Peyer's patch (tissue), 4 donors: ENCODE data around the gene ANKFY1.

Source experiments
- POLR2A ChIP-seq, 2 donors: fragments of 450-650 bp; IDR thresholded peaks; one replicate each; pipeline ENCODE4 v1.5.1; 2017; ENCODE audit warnings: antibody characterized with exemption in 2 of 2, mild to moderate bottlenecking in 2 of 2, moderate library complexity in 2 of 2
- TF ChIP-seq, protein P1 (sequence below), 6 experiments: fragments of 450-650 bp in 4 of 6; fragments of 200-600 bp in 2 of 6; sonication (generic) in 1 of 6; IDR thresholded peaks; one replicate each; pipeline ENCODE4 v1.5.1; 2017 to 2019; ENCODE audit warnings: antibody characterized with exemption in 6 of 6, mild to moderate bottlenecking in 3 of 6, moderate library complexity in 1 of 6

DNA sequence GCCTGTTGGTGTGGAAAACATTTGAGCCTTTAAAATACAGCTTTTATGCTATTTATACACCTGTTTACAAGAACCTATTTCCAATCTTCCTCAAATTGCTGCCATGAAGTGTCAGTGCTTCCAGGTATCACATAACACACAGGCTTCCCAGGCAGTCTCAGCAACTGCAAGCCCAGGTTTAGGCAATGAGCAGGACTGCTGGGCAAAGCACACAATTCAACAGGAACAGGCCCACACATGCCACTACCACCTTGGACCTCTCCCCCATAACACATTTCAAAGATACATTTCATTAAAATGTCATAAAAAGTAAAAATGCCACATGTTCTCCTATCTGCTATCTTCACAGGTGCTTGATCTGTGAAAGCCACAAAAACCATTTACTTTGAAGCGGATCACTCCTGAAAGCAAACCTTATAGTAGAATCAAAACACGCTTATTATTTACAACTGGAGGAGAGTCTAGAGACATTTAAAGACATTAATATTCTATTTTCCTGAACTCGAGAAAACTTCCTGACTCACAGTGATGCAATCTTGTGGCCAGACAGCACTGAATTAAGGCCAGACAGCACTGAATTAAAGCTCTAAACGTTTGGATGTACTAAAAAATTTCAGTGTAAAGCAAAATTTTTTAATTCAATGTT, 31.5 kb downstream of the ANKFY1 start:
- TF ChIP-seq, protein P1, sequence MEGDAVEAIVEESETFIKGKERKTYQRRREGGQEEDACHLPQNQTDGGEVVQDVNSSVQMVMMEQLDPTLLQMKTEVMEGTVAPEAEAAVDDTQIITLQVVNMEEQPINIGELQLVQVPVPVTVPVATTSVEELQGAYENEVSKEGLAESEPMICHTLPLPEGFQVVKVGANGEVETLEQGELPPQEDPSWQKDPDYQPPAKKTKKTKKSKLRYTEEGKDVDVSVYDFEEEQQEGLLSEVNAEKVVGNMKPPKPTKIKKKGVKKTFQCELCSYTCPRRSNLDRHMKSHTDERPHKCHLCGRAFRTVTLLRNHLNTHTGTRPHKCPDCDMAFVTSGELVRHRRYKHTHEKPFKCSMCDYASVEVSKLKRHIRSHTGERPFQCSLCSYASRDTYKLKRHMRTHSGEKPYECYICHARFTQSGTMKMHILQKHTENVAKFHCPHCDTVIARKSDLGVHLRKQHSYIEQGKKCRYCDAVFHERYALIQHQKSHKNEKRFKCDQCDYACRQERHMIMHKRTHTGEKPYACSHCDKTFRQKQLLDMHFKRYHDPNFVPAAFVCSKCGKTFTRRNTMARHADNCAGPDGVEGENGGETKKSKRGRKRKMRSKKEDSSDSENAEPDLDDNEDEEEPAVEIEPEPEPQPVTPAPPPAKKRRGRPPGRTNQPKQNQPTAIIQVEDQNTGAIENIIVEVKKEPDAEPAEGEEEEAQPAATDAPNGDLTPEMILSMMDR (IDR thresholded peaks at IDR 0.05), result no peak
- no peak for TF ChIP-seq POLR2A (IDR thresholded peaks at IDR 0.05)
